ENCODE measurements around the gene KCND3.

Gene KCND3

DNA sequence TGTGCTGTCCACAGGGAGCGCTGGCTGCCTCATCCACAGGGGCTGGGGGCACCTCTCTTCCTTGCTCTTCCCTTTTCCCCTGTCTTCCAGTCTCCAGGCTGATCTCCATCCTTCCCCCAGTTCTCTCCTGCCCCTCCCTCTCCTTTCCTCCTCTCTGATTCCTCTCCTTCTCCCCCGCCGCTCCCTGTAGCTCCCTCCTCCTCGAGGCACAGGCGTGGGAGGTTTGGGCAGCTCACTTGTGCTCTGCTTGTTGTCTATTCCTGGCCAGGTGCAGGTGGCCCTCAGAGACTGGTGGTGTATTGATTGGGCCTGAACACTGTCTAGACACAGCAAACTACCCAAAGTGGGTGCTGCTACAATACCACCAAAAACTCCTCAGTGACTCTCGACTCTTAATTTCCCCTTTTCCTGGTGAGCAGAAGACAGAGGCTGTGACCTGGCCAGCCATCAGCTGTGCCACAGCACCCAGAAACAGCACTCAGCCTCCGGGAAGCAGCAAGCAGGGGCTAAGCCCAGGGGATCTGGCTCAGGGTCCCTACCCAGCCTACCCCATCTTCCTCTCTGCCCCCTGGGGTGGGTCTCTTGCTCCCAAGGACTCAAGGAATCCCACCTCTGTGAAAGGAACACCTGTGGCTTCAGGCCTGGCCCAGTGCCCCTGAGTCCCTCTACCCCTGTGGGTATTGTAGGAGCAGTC is 140.5 kb downstream of the KCND3 start:
- DNase-seq (ENCODE audit: low read depth, low spot score): no peak

DNA sequence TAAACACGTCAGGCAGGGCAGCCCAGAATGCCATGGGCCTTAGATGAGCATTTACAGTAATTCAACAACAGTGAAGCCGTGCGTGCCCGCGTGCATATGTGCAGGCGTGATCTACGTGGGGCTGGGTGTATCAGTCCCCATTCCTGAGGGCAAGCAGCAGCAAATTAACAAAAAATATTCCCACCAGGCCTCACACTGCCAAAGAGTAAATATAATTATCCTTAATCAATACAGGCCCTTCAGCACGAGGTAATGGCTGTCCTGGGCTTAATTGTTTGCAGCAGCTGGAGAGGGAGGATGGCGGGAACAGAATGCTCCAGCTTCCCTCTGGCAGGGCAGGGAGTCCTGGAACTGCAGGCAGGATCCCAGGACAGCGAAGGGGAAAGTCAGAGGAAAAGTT is 142.0 kb downstream of the KCND3 start:
- DNase-seq (ENCODE audit: low read depth, low spot score): no peak

DNA sequence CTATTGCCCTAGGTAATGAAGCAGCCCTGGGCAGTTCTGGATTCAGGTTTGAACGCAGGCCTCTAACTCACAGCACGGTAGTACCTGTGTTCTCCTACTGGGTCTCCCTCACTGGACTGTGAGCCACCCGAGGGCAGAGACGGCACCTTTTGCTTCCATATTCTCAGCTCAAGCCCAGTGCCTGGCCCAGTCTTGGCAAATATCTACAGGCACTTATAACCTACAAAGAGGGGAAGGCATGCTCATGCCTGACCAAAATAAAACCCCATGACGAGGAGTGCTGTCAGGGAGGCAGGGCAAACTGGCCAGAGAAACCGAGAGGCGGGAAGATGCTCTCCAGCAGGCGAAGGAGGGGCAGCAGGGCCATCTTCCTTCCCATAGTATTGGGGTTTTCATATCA is 142.6 kb downstream of the KCND3 start:
- DNase-seq (ENCODE audit: low read depth, low spot score): no peak

- DNase-seq (ENCODE audit: low read depth, low spot score): no peak
Measured at GRCh38 chr1:111843177-111843576, 146.3 kb downstream of the KCND3 start.

- no peak for DNase-seq (ENCODE audit: low read depth, low spot score)
Measured at GRCh38 chr1:111842411-111842810, 147.1 kb downstream of the KCND3 start.

GRCh38 chr1:111841746-111842145 is 147.7 kb downstream of the KCND3 start:
- no peak for DNase-seq (ENCODE audit: low read depth, low spot score)

DNA sequence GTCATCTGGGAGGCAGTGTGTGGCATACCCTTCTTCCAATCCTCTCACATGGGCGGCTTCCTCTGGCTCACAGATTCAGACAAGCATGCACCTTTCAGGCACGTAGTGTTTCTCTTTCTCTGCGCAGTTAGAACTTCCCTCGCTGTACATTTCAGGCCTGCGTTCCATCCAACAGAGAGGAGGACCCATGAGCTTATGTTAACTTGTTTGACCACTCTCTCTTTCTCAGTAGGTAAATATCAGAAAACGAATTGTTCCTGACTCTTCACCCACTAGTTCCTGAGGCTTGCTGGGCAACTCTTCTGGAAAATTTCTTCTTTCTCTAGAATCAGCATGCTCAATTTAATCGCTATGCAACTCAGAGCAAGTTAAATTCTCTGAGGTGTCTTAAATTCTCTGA is 148.3 kb downstream of the KCND3 start:
- no peak for DNase-seq (ENCODE audit: low read depth, low spot score)

GRCh38 chr1:111837393-111837792 is 152.1 kb downstream of the KCND3 start:
- DNase-seq (ENCODE audit: low read depth, low spot score): no peak

- no peak for DNase-seq (ENCODE audit: low read depth, low spot score)
Measured at GRCh38 chr1:111836111-111836510, 153.4 kb downstream of the KCND3 start.

- DNase-seq (ENCODE audit: low read depth, low spot score): no peak
Measured at GRCh38 chr1:111835514-111835913, 154.0 kb downstream of the KCND3 start.

GRCh38 chr1:111834956-111835355 is 154.5 kb downstream of the KCND3 start:
- no peak for DNase-seq (ENCODE audit: low read depth, low spot score)

GRCh38 chr1:111833334-111833733 is 156.1 kb downstream of the KCND3 start:
- DNase-seq (ENCODE audit: low read depth, low spot score): no peak

DNA sequence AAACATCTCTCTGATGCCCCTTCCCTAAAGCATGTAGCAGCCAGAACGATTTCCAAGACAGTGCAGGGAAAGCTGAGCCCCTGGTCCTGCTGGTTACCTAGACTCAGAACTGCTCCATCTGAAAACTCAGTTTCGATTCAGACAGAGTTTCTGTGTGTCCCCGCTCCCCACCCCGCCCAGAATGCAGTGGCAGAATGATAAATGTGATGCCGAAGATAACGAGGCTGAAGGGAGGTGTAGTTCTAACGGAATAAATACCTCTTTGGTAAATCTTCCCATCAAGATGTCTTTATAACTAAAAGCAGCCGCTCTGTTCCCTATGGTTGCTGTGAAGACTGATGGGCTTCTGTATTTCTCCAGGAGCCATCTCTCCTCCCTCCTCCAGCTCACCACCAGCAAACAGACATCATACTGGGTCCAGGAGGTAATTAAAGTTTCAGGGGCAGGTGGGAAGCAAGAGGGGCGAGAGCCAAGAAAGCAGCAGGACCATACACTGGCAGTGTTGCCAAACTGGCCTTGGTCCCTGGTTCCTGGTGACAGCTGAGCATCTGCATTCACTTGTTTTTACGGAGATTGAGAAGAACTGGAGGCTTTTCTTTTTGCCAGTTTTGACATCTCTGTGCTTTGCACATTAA is 156.8 kb downstream of the KCND3 start:
- no peak for DNase-seq (ENCODE audit: low read depth, low spot score)

DNA sequence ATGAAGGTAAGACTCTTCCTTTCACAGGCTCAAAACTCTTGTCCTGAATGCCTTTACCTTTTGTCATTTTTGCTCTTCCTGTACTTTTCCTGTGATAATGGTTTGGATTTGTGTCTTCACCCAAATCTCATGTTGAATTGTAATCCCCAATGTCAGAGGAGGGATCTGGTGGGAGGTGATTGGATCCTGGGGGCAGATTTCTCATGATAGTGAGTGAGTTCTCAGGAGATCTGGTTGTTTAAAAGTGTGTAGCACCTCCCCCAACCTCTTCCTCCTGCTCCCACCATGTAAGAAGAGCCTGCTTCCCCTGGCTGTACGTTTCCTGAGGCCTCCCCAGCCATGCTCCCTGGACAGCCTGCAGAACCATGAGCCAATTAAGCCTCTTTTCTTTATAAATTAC is 158.3 kb downstream of the KCND3 start:
- DNase-seq (ENCODE audit: low read depth, low spot score): no peak

GRCh38 chr1:111827946-111828345 is 161.5 kb downstream of the KCND3 start:
- DNase-seq (ENCODE audit: low read depth, low spot score): no peak

DNA sequence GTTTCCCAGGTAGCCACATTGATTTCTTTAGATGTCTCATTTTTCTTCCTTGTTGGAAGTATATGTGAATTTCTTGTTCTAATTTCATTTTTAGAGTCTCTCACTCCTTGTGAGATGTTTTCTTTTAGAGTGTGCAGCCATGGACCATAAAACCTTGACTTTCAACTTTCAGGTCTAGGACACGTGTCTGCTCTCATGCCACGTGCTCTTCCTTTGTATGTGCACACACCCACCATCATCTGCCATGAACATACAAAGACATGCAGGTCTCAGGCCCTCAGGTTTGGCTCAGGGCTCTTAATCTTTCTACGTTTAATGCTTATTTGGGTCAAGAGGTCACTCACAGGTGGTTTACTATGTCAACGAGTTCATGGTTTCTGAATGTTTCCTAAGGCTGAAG is 163.2 kb downstream of the KCND3 start:
- DNase-seq (ENCODE audit: low read depth, low spot score): no peak

DNA sequence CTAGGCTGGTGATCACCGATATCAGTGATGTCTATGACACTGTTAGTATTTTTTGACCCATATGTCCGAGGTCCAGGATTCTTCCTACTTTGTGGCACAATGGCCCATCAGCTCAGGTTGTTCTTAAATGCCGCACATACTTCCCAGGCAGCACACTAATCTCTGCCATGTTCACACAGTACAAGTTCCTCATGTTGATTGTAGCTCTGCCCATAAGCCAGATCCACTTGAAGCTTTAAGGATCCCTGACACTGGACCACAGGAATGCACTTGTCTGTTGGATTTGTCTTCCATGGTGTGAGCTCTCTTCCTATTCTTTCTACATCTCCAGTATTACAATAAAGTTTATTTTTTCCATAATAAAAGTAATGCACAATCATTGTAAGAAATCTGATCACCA is 164.3 kb downstream of the KCND3 start:
- no peak for DNase-seq (ENCODE audit: low read depth, low spot score)

- no peak for DNase-seq (ENCODE audit: low read depth, low spot score)
Measured at GRCh38 chr1:111822138-111822537, 167.3 kb downstream of the KCND3 start.

DNA sequence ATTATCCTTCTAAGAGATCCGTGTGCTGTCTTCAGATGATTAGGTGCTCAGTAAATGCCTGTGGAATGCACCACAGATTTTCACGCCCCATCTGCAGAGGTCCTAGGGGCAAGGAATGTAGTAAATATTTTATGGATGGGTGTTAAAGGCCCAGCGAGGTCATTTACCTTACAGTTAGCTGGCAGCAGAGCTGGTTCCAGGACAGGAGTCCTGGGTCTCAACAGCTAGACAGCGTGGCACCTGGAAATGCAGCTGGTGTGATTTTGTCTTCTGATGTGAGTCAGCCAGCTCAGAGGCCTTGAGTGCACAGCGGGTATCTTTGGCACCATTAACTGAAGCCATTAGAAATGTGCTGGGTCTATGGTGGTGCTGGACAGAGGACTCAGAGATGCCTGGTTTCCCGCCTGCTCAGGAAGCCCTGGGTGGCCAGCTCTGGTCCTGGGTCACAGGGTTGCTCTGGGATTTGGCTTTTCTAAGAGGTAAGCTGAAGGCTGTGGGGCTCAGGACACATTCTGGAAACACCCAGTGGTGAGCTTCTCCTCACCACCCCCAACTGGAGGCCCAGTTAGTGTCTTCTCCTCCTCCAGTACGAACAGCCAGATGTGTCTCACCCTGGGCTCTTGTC is 168.2 kb downstream of the KCND3 start:
- no peak for DNase-seq (ENCODE audit: low read depth, low spot score)

DNA sequence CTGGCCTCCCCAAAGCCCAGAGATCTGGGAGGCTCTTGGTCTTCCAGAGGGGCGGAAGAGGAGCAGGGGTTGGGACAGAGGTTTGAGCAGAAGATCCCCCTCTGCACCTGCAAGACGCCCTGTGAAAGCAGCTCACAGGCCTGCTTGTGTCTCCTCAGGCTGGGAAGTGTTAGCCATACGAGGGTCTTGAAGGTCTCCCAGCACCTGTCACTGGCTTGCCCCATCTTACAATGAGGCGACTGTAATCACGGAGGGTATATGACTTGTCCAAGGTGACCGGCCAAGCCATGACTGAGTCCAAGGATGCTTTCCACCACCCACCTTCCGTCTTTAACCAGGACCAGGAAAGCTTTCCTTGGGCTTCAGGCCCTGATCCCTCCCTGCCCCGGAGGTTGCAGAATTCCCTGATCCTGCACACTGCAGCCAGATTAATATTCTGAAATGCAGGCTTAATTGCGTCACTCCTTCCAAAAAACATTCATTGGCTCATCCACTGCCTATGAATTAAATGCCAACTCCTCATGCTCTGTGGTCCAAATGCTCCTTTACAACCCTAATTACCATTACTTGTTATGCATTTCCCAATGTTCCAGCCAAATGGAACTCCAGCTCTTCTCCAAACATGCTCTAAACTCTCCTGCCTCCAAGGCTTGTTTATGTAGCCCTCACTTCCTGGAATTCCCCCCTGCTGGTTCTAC is 169.8 kb downstream of the KCND3 start:
- no peak for DNase-seq (ENCODE audit: low read depth, low spot score)

GRCh38 chr1:111818546-111818945 is 170.9 kb downstream of the KCND3 start:
- no peak for DNase-seq (ENCODE audit: low read depth, low spot score)

GRCh38 chr1:111818081-111818480 is 171.4 kb downstream of the KCND3 start:
- no peak for DNase-seq (ENCODE audit: low read depth, low spot score)

- no peak for DNase-seq (ENCODE audit: low read depth, low spot score)
Measured at GRCh38 chr1:111814642-111815041, 174.8 kb downstream of the KCND3 start.
